ENCODE results near the gene UBE2K. TPM values are rescaled to one million over a fixed set of nuclear protein-coding genes. Genes with fewer than 3 reads are reported as not detected.
"Not testable (repeated sequence)": the region's sequence is repeated elsewhere in the genome, so short reads cannot be mapped to it uniquely, and the experiment has no call there.

Gene UBE2K
- polyA plus RNA-seq (2013, experiment 1 of 2; ENCODE audit: insufficient read length): 115 TPM
- 115 TPM for polyA plus RNA-seq (2013, experiment 2 of 2; ENCODE audit: insufficient read length)

- peak; percentile 93 for DNase-seq
Observed at GRCh38 chr4:39697740-39698423, at the start of gene UBE2K. UBE2K (plus strand) TSS chr4:39698136; CDS start chr4:39698328, 192 bp downstream.

DNA sequence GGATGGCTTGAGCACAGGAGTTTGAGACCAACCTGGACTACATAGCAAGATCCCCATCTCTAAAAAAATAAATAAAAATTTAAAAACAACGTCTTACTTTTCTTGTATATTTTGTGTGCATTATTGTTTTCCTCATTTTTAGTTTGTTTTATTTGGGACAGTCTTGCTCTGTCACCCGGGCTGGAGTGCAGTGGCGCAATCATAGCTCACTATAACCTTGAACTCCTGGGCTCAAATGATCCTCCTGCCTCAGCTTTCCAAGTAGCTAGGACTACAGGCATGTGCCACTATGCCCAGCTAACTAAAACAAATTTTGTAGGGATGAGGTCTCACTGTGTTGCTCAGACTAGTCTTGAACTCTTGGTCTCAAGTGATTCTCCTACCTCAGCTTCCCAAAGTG lies 49.7 kb upstream of the UBE2K start:
- no peak for DNase-seq

DNA sequence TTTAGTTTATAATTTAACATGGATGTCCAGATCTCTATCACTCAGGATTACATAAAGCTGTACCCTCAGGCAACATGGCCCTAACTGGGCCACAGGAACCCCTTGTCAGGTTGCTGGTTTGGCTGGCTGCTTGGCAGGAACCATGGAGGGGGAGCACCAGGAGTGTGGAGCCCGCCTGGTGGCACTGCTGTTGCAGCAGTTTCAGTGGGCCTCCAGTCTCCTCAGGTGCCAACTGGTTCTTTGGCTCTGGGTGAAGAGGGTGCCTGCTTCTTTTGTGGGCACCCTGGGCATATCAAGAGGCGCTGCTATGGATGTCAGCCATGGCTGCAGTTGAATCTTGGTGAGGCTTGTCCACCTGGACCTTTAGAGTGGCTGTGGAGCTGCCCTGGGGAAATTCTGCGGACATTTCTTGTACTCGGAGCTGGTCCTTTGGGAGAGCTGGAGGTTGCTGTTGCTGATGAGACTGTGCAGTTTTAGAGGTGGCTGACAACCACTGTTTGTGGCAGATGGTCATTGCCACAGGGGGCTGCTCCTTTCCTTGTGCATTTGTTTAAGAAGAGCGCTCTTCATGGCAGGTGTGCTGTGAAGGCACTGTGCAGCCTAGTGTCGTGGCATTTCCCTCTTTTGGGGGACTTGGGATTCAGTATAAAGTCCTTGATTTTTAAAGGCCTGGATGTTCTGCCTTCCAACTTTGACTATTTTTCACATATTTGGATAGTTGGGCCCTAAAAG lies 48.9 kb upstream of the UBE2K start:
- DNase-seq: no peak

DNA sequence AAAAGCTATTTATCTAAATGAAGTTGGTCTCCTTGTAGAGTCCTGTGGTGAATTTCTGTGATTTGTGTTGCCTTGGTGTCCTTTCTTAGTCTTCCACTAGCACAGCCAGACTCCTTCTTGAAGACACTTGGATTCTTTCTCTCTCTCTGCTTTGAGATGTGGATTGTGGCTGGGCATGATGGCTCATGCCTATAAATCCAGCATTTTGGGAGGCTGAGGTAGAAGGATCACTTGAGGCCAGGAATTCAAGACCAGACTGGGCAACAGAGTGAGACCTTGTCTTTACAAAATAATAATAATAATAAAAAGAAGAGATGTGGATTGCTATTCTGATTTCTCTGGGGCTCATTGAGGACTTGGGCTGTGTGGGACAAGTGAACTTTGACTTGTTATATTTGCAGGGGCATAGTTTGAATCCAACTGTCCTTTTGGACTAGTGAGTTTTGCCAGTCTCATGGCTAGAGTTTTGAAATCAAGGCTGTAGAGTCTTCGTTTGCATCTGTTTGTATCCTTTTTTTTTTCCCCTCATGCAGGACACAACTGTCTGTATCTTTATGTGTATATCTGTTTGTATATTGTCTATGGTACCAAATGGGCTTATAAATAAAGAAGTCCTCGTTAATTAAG lies 48.2 kb upstream of the UBE2K start:
- no peak for DNase-seq

DNA sequence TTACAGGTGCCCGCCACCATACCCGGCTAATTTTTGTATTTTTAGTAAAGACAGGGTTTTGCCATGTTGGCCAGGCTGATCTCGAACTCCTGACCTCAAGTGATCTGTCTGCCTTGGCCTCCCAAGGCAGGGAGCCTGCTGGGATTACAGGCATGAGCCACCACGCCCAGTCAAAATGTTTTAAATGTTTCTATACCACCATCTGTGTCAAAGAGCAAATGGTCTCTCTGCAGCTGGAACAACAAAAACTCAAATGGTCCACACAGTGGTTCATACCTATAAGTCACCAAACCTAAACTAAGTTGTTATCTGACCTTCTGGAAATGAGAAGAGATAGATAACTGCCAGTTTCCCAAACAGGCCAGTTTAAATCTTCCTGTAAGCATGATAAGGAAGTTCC lies 46.4 kb upstream of the UBE2K start:
- DNase-seq: not testable (repeated sequence)

DNA sequence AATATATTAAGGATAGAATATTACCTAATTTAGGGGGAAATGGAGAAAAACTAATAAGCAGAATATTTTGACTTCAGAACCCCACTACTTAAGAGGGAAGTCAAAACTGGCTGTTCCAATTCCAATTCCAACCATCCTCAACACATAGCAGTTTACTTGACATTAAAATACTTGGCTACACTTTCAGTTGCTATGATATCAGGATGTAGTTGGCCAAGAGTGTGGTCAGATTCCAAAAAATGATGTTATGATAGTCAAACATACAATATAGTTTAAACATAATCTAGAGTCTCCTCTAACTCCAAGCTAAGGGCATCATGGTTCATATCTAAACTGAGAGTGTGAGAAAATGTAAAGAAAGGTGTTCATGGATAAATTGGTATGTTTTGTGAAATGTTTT lies 42.7 kb upstream of the UBE2K start:
- DNase-seq: no peak

- DNase-seq: no peak
Observed at GRCh38 chr4:39655876-39656275, 42.1 kb upstream of the UBE2K start.

DNA sequence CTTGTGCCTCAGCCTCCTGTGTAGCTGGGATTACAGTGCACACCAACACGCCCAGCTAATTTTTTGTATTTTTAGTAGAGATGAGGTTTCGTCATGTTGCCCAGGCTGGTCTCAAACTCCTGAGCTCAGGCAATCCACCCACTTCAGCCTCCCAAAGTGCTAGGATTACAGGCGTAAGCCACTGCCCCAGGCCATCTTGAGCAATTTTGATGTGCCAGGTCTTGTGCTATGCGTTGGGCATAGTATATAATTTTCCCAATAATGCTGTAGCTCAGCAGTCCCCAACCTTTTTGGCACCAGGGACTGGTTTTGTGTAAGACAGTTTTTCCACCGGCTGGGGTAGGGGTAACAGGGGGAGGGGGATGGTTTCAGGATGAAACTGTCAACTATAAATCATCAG lies 41.3 kb upstream of the UBE2K start:
- not testable (repeated sequence) for DNase-seq

GRCh38 chr4:39657465-39657864 lies 40.5 kb upstream of the UBE2K start:
- no peak for DNase-seq

DNA sequence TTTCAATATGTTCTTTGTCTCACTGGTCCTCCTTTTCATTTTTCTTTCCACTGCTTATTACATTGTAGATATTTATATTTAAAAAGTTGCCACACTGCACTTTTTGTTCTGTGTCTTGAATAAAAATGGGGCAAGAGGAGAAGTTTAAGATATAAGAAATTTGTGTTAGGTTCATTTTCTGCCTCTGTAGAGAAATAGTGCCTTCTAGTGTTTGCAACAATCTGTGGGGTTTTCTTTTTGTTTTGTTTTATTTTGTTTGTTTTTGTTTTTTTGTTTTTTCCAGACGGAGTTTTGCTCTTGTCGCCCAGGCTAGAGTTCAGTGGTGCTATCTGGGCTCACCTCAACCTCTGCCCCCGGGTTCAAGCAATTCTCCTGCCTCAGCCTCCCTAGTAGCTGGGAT lies 39.2 kb upstream of the UBE2K start:
- no peak for DNase-seq

- DNase-seq: peak; percentile 49
Observed at GRCh38 chr4:39660045-39660444, 37.9 kb upstream of the UBE2K start.

- no peak for DNase-seq
Observed at GRCh38 chr4:39660757-39661156, 37.2 kb upstream of the UBE2K start.

DNA sequence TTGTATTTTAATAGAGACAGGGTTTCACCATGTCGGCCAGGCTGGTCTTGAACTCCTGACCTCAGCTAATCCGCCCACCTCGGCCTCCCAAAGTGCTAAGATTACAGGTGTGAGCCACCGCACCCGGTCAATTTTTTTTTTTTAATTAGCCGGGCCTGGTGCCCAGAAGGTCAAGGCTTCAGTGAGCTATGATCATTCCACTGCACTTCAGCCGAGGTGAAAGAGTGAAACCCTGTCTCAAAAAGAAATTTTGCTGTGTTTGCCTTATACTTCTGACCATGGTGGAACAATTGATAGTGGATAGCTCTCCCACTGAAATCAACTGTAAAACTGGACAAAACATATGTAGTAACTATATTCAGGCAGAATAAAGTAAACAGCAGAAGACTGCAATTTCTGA lies 35.3 kb upstream of the UBE2K start:
- no peak for DNase-seq

- DNase-seq: peak; percentile 13
Observed at GRCh38 chr4:39664828-39665731, 32.9 kb upstream of the UBE2K start.

- DNase-seq: no peak
Observed at GRCh38 chr4:39667706-39668105, 30.2 kb upstream of the UBE2K start.

DNA sequence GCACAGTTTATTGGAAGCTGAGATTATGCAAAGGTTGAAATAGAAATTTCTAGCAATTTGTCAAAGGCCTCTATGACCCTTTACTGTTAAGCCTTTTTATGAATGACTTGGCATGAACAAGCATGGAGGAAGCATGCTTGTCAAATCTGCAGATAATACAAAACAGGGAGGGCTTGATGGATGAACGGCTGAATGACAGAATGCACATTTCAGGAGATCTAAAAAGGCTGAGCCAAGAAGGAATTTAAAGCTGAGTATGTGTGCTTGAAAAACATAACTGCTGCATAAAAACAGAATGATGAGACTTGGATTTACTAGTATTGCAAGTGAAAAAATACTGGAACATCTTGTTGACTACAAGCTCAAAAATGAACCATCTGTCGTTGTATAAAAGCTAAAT lies 29.0 kb upstream of the UBE2K start:
- no peak for DNase-seq

DNA sequence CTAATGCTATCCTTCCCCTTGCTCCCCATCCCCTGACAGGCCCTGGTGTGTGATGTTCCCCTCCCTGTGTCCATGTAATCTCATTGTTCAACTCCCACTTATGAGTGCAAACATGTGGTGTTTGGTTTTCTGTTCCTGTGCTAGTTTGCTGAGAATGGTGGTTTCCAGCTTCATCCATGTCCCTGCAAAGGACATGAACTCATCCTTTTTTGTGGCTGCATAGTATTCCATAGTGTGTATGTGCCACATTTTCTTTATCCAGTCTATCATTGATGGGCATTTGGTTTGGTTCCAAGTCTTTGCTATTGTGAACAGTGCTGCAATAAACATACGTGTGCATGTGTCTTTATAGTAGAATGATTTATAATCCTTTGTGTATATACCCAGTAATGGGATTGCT lies 27.6 kb upstream of the UBE2K start:
- DNase-seq: not testable (repeated sequence)

DNA sequence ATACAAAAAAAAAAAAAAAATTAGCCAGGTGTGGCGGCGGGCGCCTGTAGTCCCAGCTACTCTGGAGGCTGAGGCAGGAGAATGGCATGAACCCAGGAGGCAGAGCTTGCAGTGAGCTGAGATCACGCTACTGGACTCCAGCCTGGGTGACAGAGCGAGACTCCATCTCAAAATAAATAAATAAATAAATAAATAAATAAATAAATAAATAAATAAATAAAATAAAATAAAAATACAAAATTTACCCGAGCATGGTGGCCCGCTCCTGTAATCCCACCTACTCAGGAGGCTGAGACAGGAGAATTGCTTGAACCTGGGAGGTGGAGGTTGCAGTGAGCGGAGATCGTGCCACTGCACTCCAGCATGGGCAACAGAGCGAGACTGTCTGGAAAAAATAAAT lies 22.3 kb upstream of the UBE2K start:
- DNase-seq: not testable (repeated sequence)

GRCh38 chr4:39681003-39681402 lies 16.9 kb upstream of the UBE2K start:
- DNase-seq: not testable (repeated sequence)

GRCh38 chr4:39682138-39682537 lies 15.8 kb upstream of the UBE2K start:
- no peak for DNase-seq

- no peak for DNase-seq
Observed at GRCh38 chr4:39685990-39686389, 11.9 kb upstream of the UBE2K start.

- DNase-seq: no peak
Observed at GRCh38 chr4:39687014-39687413, 10.9 kb upstream of the UBE2K start.

- no peak for DNase-seq
Observed at GRCh38 chr4:39689970-39690369, 8.0 kb upstream of the UBE2K start.

Measured in fibroblast of skin of scalp (primary cell).